OCI-M1 (cell line): ENCODE data around the gene ZRANB1.

Experiments
- DNase-seq: peaks from one replicate; lab custom pipeline; 2025; lab: John Stamatoyannopoulos, UW

The ZRANB1 gene

GRCh38 chr10:124993736-124994451, 52.0 kb downstream of the ZRANB1 start:
- DNase-seq: no peak

DNA sequence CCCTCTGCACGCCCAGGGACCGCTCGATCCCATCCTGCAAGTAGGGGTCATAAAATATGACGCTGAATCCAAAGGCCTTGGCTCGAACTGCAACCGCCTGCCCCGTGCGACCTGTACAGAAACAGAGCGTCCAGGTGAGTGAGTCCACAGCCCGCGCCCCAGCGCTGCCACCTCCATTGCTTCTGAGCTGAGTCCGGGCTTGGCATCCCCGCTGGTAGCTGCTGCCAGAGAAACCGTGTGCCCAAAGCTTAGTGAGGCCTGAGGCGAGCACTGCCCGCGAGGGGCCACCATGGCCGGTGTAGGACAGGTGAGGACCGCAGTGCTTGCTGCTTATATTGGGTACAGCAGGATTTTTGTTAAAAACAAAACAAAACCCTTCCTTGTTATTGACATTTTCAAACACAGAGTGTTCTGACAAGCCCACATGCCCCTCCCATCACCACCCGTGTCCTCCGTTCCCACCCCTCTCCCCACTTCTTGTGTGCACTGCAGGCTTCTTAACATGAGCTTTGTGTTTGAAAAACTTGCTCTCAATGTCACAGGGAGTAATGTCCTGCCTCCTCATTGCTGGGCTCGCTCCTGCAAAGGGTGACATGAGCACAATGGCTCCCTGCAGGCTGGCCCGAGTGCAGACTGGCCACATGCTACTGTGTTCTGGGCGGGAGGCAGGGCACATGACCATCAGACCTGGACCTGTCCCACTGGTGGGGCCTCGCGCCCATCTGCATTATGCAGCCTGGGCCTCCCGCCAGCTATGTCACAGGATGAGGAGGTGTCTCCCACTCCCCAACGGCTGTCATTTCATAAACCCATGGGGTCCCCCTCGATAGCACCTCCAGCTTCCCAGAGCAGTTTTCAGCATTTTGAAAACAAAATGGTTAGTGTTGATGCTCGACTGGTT, 52.9 kb downstream of the ZRANB1 start:
- peak; percentile 5 for DNase-seq

DNA sequence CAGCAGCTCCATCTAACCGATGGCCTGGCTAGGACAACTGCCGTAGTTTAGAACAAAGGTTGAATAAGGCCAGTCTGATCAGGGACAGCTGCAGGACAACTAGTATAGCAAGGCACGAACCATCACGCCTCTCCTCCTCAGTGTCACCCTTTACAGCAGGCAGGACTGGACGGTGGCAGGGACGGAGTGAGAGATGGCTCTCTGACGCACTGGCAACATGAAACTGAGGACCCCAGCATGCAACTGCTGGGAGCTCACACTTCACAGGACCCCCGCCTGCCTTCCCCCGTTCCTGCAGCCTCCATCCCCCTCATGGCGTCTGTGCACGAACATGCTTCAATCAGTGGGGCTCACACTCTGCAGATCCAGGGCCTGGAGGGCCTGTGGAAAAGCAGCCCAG, 53.7 kb downstream of the ZRANB1 start:
- no peak for DNase-seq

GRCh38 chr10:124996127-124996853, 54.4 kb downstream of the ZRANB1 start:
- DNase-seq: no peak

GRCh38 chr10:124996854-124997215, 54.9 kb downstream of the ZRANB1 start:
- DNase-seq: no peak

DNA sequence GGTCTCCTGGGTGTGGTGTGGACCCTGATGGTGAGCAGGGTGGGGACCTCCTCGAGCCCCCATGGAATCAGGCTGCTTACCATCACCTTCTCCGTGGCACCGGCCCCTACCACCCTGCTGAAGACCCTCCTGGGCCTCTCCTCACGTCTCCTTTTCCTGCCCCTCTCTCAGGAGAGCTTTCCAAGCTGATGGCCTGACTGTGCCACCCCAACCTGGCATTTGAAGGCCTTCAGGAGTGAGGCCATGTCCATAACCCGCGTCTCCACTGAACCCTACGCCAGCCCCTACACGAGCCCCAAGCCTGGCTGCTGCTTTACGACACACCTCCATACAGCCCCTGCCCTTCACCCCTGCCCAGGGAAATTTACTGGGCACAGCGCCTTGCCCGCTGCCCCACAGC, 55.4 kb downstream of the ZRANB1 start:
- DNase-seq: no peak

GRCh38 chr10:124997771-124998623, 56.1 kb downstream of the ZRANB1 start:
- DNase-seq: no peak

DNA sequence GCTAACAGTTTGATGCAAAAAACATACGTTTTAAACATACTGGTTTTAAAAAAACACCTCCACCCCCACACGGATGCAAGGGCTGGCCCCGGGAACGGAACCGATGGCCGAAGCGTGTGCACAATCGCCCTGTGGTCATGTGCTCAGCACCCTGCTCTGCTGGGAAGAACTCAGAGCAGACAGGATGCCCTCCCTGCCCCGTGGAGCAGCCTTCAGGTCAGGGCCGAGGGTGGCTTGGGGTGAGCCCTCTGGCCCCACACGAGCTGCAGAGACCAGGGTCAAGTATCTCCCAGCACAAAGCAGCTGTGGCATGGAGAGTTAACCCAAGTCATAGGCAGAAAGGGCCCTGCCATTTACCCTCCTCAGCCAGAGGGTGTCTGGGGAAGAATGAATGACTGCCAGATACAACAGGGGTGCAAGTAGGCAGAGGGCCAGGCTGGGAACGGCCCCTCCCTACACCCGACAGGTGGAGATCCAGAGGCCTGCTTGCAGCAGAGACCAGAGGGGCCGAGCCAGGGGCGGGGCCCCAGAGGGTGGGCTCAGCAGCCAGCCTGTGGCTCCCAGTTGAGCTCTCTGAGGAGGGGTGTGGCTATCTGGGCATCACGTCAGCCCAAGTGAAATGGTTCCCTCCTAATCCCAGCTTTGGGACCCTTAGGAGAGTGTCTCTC, 56.8 kb downstream of the ZRANB1 start:
- DNase-seq: no peak

DNA sequence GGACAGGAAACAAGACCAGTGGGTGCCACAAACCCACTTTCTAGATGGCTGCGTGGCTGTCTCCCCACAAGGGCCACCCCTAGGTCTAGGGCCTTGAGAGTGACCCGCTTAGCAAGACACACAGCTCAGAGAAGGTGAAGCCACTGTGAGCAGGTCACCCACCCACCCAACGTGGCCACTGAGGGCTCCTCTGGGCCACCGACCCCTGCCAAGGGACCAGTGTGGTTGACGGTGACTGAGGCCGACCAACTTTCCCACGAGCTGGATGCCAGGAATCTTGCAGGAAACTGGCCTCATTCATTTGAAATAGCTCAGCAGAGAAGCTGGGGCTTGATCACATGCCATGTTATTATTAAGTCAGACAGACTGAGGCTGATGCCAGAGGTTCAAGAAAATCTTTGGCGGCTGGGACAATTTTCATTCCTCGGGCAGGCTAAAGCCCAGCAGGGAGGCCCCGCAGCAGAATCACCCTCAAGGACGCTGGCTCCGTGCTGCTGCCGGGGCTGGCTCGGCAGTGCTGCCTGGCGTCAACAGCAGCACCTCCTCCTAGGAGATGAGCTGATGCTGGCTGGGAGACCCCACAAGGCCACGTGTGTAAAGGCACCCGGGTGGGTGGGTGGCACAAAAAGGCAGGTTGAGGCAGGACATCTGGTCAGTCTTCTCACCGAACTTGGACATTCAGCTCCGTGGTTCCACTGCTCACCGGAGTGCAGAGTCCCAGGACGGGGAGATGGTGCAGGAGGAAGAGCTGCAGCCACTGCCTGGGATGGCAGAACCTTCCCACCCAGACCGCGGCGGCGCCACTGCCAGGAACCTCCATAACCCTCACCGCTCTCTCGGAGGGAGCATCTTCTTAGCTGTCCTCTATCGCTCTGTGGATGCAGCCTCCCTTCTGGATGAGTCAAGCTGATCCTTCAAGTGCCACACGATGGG, 57.8 kb downstream of the ZRANB1 start:
- no peak for DNase-seq

DNA sequence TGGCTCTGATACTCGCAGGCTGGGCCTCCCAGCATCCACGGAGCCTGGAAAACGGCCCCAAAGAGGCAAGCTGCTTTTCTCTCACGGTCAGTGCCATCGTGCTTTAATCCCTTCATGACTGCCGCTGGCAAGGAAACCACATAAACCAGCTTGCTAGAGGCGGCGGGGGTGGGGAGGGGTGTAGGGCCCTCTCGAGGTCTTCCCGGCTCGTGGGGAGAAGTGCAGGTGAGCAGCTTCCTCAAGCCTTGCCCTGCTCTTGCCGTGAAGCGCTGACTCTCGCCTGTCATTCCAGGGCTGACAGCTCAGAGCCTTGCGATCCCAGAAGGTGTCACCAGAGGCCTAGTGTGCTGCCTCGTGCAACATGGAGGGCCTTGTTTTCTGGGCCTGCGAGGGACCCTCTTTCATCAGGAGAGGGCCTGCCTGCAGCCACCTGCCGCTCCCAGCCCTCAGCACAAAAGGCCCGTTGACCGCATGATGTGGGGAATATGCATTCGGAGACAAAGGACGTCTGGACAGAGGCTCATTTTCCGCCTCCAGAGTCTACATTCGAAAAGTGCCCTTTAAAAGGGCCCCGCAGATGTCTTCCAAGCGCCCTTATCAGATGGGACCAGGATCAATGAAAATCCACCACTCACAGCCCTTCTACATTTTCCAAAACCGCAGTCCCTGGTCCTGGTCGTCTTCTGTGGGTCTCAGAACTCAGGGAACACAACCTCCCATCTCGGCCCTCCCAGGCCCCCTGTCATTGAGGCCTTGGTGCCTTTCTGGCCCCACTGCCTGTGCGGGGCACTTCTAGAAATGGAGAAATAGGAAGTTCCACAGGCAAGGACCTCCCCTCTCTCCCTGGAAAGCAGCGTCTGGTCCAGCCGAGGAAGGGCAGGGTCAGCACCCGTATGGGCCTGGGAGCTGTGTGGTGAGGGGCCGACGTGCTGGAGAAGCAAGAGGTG, 58.7 kb downstream of the ZRANB1 start:
- DNase-seq: no peak

DNA sequence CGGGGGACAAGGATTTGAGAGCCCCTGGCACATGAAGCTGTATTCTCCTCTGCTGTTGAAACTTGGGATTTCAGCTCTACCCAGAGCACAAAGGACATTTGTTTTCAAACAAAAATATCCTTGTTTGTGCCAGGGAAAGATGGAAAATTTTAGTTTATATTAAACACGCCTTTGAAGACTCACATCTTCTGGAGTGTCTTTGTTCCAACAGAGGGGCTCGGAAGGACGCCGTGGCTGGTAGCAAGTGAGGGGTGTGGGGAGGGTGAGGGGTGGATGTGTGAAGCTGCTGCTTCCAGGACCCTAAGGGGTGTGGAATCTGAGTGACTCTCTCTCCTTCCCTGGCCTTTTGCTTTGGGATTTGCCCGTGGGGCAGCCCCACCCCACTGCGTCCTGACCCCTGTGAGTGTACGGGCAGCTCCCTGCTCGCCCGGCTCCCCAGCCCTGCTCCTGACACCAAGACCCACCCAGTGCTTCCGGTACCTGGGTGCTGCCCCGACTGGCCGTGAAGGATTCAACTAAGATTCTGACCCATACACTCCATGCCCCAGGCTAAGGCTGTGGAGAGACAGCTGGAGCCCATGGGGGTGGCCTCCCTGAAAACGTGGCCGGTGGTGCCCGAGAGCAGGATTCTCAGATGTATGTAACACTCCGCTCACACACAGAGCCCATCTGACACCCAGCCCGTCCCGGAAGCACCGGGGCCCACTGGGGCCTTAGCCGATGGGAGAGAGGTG, 59.6 kb downstream of the ZRANB1 start:
- DNase-seq: no peak

- DNase-seq: no peak
These were observed 60.1 kb downstream of the ZRANB1 start for GRCh38 chr10:125002047-125002422.

DNA sequence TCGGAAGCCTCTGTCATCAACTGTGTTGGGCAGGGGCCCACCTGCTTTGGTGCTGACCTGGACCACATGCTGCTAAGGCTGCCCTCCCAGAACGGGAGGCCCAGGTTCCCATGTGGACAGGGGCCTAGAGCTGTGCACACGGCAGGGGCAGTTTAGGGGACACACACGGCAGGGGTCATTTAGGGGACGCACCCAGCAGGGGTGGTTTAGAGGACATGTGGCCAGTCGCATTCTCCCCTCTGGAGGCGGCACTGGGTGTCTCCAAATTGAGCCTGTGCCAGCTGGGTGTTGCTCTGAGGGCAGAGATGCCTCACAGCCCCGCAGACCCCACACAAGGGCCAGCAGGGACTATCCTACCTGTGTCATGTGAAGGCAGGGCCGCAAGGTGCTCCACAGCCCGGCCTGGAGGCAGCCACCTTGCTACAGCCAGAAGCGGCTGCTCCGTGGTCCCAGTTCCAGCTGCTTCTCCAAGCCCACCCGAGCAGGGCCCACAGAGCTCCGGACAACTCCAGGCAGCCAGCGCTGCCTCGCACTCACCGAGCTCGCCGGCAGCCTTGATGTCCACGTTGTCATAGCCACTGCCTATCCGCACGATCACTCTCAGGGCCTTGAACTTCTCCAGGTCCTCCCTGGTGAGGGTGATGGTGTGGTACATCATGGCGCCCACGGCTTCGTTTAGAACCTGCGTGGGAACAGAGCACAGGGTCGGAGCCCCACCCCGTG, 60.7 kb downstream of the ZRANB1 start:
- no peak for DNase-seq

GRCh38 chr10:125003146-125003900, 61.4 kb downstream of the ZRANB1 start:
- DNase-seq: no peak

DNA sequence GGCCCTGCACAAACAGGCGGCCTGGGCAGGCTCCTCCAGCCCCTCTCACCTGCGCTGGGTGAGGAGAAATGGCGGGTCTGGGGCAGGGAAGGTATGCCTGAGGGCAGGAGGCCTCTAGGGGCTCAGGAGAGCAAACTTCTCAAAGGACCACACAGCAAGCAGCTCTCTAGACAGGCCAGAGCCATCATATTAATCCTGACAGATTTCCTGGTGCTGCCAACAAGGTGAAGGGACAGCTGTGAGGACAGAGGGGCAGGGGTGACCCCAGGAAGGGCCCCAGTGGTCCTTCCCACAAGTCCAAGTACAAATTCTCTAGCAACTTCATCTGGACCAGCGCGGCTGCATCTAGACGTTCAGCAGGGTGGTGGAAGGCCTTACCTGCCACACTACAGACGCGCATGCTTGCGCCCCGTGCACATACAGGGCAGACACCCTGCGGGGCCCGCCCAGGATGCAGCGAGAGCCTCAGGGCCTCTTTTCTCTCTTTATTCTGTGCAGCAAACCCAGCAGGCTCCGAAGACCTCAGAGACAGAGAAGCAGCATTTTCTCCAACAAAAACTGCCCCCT, 62.1 kb downstream of the ZRANB1 start:
- no peak for DNase-seq

- no peak for DNase-seq
These were observed 62.8 kb downstream of the ZRANB1 start for GRCh38 chr10:125004571-125005311.
